Testis (tissue), 3 donors: ENCODE data around the gene TTC7B. TPM values are rescaled to one million over a fixed set of nuclear protein-coding genes. Genes with fewer than 3 reads are reported as not detected.

Experiments
- DNase-seq: peaks from one replicate; pipeline ENCODE4 v3.0.0-alpha.2; 2019
- H3K27ac ChIP-seq, 2 donors: fragments of 200-600 bp; sonication (generic); one replicate each; pipeline ENCODE4 v1.5.1; 2019
- H3K27me3 ChIP-seq: fragments of 200-600 bp; sonication (generic); one replicate; pipeline ENCODE4 v1.5.1; 2019
- H3K36me3 ChIP-seq: fragments of 200-600 bp; sonication (generic); one replicate; pipeline ENCODE4 v1.5.1; 2017; ENCODE audit warnings: low read depth; ENCODE audit errors: missing control alignments
- H3K4me1 ChIP-seq: fragments of 200-600 bp; sonication (generic); one replicate; pipeline ENCODE4 v1.5.1; 2019
- H3K4me3 ChIP-seq, 2 donors: fragments of 200-600 bp; sonication (generic); one replicate each; pipeline ENCODE4 v1.5.1; 2017 to 2019
- H3K9me3 ChIP-seq: fragments of 200-600 bp; sonication (generic); one replicate; pipeline ENCODE4 v1.5.1; 2017
- CTCF ChIP-seq, 3 experiments: fragments of 450-650 bp in 2 of 3; fragments of 200-600 bp in 1 of 3; sonication (generic) in 1 of 3; IDR thresholded peaks; one replicate each; pipeline ENCODE4 v1.5.1; 2016 to 2019; ENCODE audit warnings: antibody characterized with exemption in 3 of 3, mild to moderate bottlenecking in 2 of 3, moderate library complexity in 1 of 3
- POLR2A ChIP-seq: fragments of 450-650 bp; IDR thresholded peaks from one replicate; pipeline ENCODE4 v1.6.1; 2017; ENCODE audit warnings: antibody characterized with exemption, mild to moderate bottlenecking, moderate library complexity
- WGBS, 2 donors: methylation state at CpG; one replicate each; pipeline ENCODE4 v1.1.5; 2018; 5-methylcytosine and 5-hydroxymethylcytosine counted together
- intact Hi-C: fragments of 100-400 bp; cut with DNase I; formaldehyde crosslinking; loops from one replicate; pipeline ENCODE4 v1.15.1; 2023; ENCODE audit warnings: low total_unique reads
- polyA plus RNA-seq: library from polyadenylated mRNA; stranded (reverse); fragments of 350-450 nt; fragmentation: Illumina TruSeq; extraction: RNeasy Lipid Tissue Mini Kit (QIAGEN cat#74804); gene quantifications from one replicate; pipeline ENCODE4 v1.2.3, GENCODE V29; 2014; ENCODE audit warnings: low read depth, low replicate concordance; ENCODE audit not compliant: insufficient read depth
- total RNA-seq, 2 donors: library from RNA; depleted of rRNA; stranded (reverse); fragments of >200 nt; gene quantifications; one replicate each; pipeline ENCODE4 v1.2.3, GENCODE V29; 2016

TTC7B gene
- total and polyA plus RNA-seq, 3 donors from 2014 or later, result 11.3 to 17.0 (median 12.1) TPM

GRCh38 chr14:90697577-90698206 is 118.5 kb downstream of the TTC7B start:
- H3K27ac ChIP-seq, result peak overlapping the region; percentile 26 to 47
- intact Hi-C loops, result loop anchor here (5.0 kb wide), 1 partner anchor 295 kb away; no protein-coding TSS in a partner anchor
- TF ChIP-seq CTCF (IDR thresholded peaks at IDR 0.05), result peak; percentile 91 to 94 (median 93)
- no peak for TF ChIP-seq POLR2A
- H3K4me1 ChIP-seq, result peaks cover 4% of the 10 kb centered on the region
- H3K27me3 ChIP-seq, result no peaks in the 10 kb centered on the region
- DNase-seq, result peak; percentile 89
- no peak overlapping the region for H3K4me3 ChIP-seq
- H3K36me3 ChIP-seq, result no peaks in the 10 kb centered on the region
- 32 to 45% methylated on average over 15 of the region's 15 CpGs for WGBS, 2 donors
- no peaks in the 10 kb centered on the region for H3K9me3 ChIP-seq

DNA sequence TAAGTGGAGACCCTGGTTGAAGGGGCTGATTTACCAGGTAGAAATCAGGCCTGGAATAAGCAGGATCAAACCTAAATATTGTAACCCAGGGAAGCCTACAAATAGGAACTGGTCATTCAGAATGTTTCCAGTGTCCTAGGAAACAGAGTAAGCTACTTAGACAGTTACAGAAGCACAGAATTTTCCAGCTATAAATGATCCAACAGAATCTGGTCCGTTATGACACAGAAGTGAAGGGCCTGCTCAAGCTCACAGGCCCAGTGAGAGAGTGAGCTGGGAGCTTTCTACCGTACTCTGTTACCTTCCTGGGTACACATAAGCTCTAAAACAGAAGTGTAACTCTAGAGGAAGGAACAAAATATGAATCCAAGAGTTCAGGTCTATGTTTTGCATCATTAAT is 119.1 kb downstream of the TTC7B start:
- Histone ChIP-seq H3K9me3 (no peaks in the 10 kb centered on the region), H3K4me3 (no peak overlapping the region), H3K4me1 (peaks cover 4% of the 10 kb centered on the region), H3K27me3 (no peaks in the 10 kb centered on the region), H3K36me3 (no peaks in the 10 kb centered on the region), H3K27ac (peak overlapping the region; percentile 26 to 47)
- DNase-seq, result no peak
- 58 to 63% methylated on average over 2 of the region's 2 CpGs for WGBS, 2 donors
- TF ChIP-seq CTCF (IDR thresholded peaks at IDR 0.05), result no peak
- intact Hi-C loops, result loop anchor here (5.0 kb wide), 1 partner anchor 295 kb away; no protein-coding TSS in a partner anchor

DNA sequence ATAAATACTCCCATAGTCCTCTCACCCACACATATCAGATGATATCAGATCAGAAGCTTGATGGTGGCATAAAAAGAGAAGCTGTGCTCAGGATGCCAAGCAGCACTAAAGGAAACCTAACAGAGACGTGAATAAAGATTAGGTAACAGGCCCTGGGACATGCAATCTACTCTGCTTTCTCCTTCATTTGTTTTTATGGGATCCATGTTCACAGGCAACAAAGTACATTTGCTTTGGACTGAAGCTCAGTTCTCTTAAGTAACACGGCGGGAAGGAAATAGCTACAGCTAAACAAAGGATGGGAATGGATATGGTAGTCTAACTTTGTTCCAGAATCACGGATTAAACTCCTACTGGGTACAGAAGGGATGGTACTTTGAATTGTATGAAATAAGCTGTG is 119.5 kb downstream of the TTC7B start:
- no peaks in the 10 kb centered on the region for H3K9me3 ChIP-seq
- no peak overlapping the region for H3K4me3 ChIP-seq
- peak overlapping the region; percentile 26 to 47 for H3K27ac ChIP-seq
- DNase-seq, result no peak
- WGBS, 2 donors, result 53 to 67% methylated on average over 4 of the region's 4 CpGs
- H3K4me1 ChIP-seq, result peaks cover 4% of the 10 kb centered on the region
- intact Hi-C loops, result loop anchor here (5.0 kb wide), 1 partner anchor 294 kb away; no protein-coding TSS in a partner anchor
- no peaks in the 10 kb centered on the region for H3K36me3 ChIP-seq
- TF ChIP-seq CTCF (IDR thresholded peaks at IDR 0.05), result no peak
- no peaks in the 10 kb centered on the region for H3K27me3 ChIP-seq

GRCh38 chr14:90695997-90696660 is 120.1 kb downstream of the TTC7B start:
- H3K9me3 ChIP-seq, result no peaks in the 10 kb centered on the region
- H3K4me1 ChIP-seq, result peaks cover 4% of the 10 kb centered on the region
- no peak for DNase-seq
- 80 to 88% methylated on average over 11 to 12 of the region's 12 CpGs for WGBS, 2 donors
- no peak overlapping the region for H3K27ac ChIP-seq
- no peak overlapping the region for H3K4me3 ChIP-seq
- intact Hi-C loops, result loop anchor here (5.0 kb wide), 1 partner anchor 294 kb away; no protein-coding TSS in a partner anchor
- no peaks in the 10 kb centered on the region for H3K36me3 ChIP-seq
- TF ChIP-seq POLR2A, result no peak
- no peak for TF ChIP-seq CTCF (IDR thresholded peaks at IDR 0.05)
- H3K27me3 ChIP-seq, result no peaks in the 10 kb centered on the region
